GM15510 (cell line): ENCODE measurements around the gene ASXL1.

Source experiments
- POLR2A ChIP-seq: IDR thresholded peaks from 3 replicates; pipeline ENCODE4 v1.6.1; 2011; ENCODE audit warnings: borderline replicate concordance; ENCODE audit not compliant: insufficient read length; ENCODE audit errors: extremely low read depth

The ASXL1 gene

GRCh38 chr20:32411955-32412706 lies 54.0 kb downstream of the ASXL1 start:
- TF ChIP-seq POLR2A = no peak

- TF ChIP-seq POLR2A = no peak
These were observed 57.4 kb downstream of the ASXL1 start for GRCh38 chr20:32415494-32415893.

- TF ChIP-seq POLR2A = no peak
These were observed 58.1 kb downstream of the ASXL1 start for GRCh38 chr20:32416206-32416605.

GRCh38 chr20:32418376-32418775 lies 60.2 kb downstream of the ASXL1 start:
- no peak for TF ChIP-seq POLR2A

- no peak for TF ChIP-seq POLR2A
These were observed 63.2 kb downstream of the ASXL1 start for GRCh38 chr20:32421290-32421689.

- no peak for TF ChIP-seq POLR2A
These were observed 69.9 kb downstream of the ASXL1 start for GRCh38 chr20:32427996-32428395.

GRCh38 chr20:32429343-32429742 lies 71.2 kb downstream of the ASXL1 start:
- TF ChIP-seq POLR2A = no peak

- TF ChIP-seq POLR2A = no peak
These were observed 71.7 kb downstream of the ASXL1 start for GRCh38 chr20:32429745-32430360.

GRCh38 chr20:32431457-32431856 lies 73.3 kb downstream of the ASXL1 start:
- TF ChIP-seq POLR2A = no peak

GRCh38 chr20:32432277-32432676 lies 74.1 kb downstream of the ASXL1 start:
- no peak for TF ChIP-seq POLR2A

GRCh38 chr20:32433311-32434021 lies 75.3 kb downstream of the ASXL1 start:
- TF ChIP-seq POLR2A = no peak

GRCh38 chr20:32434434-32434833 lies 76.3 kb downstream of the ASXL1 start:
- no peak for TF ChIP-seq POLR2A

GRCh38 chr20:32435449-32436107 lies 77.4 kb downstream of the ASXL1 start:
- TF ChIP-seq POLR2A = no peak

GRCh38 chr20:32436142-32436861 lies 78.2 kb downstream of the ASXL1 start:
- no peak for TF ChIP-seq POLR2A

GRCh38 chr20:32436968-32437367 lies 78.8 kb downstream of the ASXL1 start:
- TF ChIP-seq POLR2A = no peak

GRCh38 chr20:32437391-32438074 lies 79.4 kb downstream of the ASXL1 start:
- no peak for TF ChIP-seq POLR2A
